ENCODE measurements around the gene ITSN2.
"Not testable (repeated sequence)": the region's sequence is repeated elsewhere in the genome, so short reads cannot be mapped to it uniquely, and the experiment has no call there.

Gene ITSN2

GRCh38 chr2:24209389-24210105, 150.8 kb downstream of the ITSN2 start:
- DNase-seq = no peak

- no peak for DNase-seq
Observed at GRCh38 chr2:24208490-24208889, 151.8 kb downstream of the ITSN2 start.

- no peak for DNase-seq
Observed at GRCh38 chr2:24207359-24207758, 153.0 kb downstream of the ITSN2 start.

- no peak for DNase-seq
Observed at GRCh38 chr2:24206714-24207113, 153.6 kb downstream of the ITSN2 start.

- no peak for DNase-seq
Observed at GRCh38 chr2:24206242-24206641, 154.1 kb downstream of the ITSN2 start.

GRCh38 chr2:24205131-24205530, 155.2 kb downstream of the ITSN2 start:
- DNase-seq = no peak

- no peak for DNase-seq
Observed at GRCh38 chr2:24204505-24204904, 155.8 kb downstream of the ITSN2 start.

GRCh38 chr2:24203787-24204150, 156.6 kb downstream of the ITSN2 start:
- no peak for DNase-seq

- DNase-seq = no peak
Observed at GRCh38 chr2:24203029-24203786, 157.1 kb downstream of the ITSN2 start.

- no peak for DNase-seq
Observed at GRCh38 chr2:24200799-24201198, 159.5 kb downstream of the ITSN2 start.

GRCh38 chr2:24199968-24200590, 160.3 kb downstream of the ITSN2 start:
- DNase-seq = no peak

- not testable (repeated sequence) for DNase-seq
Observed at GRCh38 chr2:24197213-24197612, 163.1 kb downstream of the ITSN2 start.

- no peak for DNase-seq
Observed at GRCh38 chr2:24191848-24192247, 168.5 kb downstream of the ITSN2 start.

- no peak for DNase-seq
Observed at GRCh38 chr2:24191156-24191555, 169.2 kb downstream of the ITSN2 start.

GRCh38 chr2:24190503-24190902, 169.8 kb downstream of the ITSN2 start:
- no peak for DNase-seq

- DNase-seq = no peak
Observed at GRCh38 chr2:24189551-24189950, 170.8 kb downstream of the ITSN2 start.

GRCh38 chr2:24183366-24184069, 176.8 kb downstream of the ITSN2 start:
- no peak for DNase-seq

GRCh38 chr2:24182507-24182906, 177.8 kb downstream of the ITSN2 start:
- no peak for DNase-seq

- no peak for DNase-seq
Observed at GRCh38 chr2:24181849-24182248, 178.5 kb downstream of the ITSN2 start.

- DNase-seq = no peak
Observed at GRCh38 chr2:24179683-24180082, 180.7 kb downstream of the ITSN2 start.

GRCh38 chr2:24176326-24176725, 184.0 kb downstream of the ITSN2 start:
- no peak for DNase-seq

- DNase-seq = no peak
Observed at GRCh38 chr2:24175631-24176187, 184.6 kb downstream of the ITSN2 start.

GRCh38 chr2:24174851-24175277, 185.5 kb downstream of the ITSN2 start, which contains the start of gene FAM228A:
Gene FAM228A, plus strand, starts transcription at chr2:24175053. Its CDS starts 428 bp downstream, at chr2:24175481.
- no peak for DNase-seq

All from NK-92 treated with Interleukin-12 subunit alpha and Interleukin-12 subunit beta, amount 100 ng/mL, for 24 hours (cell line).